Epidermal melanocyte (primary cell): ENCODE results near the gene MARCHF10.

Experiments used
- DNase-seq: peaks from one replicate; pipeline ENCODE4 v3.0.0; 2011; ENCODE audit warnings: low spot score; ENCODE audit not compliant: insufficient read length

The MARCHF10 gene

GRCh38 chr17:62822080-62822904, 14.2 kb upstream of the MARCHF10 start:
- DNase-seq, result no peak

GRCh38 chr17:62821189-62822079, 13.3 kb upstream of the MARCHF10 start:
- no peak for DNase-seq

GRCh38 chr17:62819511-62820221, 11.6 kb upstream of the MARCHF10 start:
- peak; percentile 67 for DNase-seq

- no peak for DNase-seq
Measured at GRCh38 chr17:62818526-62818925, 10.4 kb upstream of the MARCHF10 start.

- DNase-seq, result no peak
Measured at GRCh38 chr17:62816282-62816839, 8.2 kb upstream of the MARCHF10 start.

GRCh38 chr17:62809656-62810055, 1.5 kb upstream of the MARCHF10 start:
- DNase-seq, result no peak

GRCh38 chr17:62808576-62808970, 459 bp upstream of the MARCHF10 start:
- DNase-seq, result no peak

- DNase-seq, result no peak
Measured at GRCh38 chr17:62805234-62805633, 2.9 kb downstream of the MARCHF10 start.

GRCh38 chr17:62804822-62805221, 3.3 kb downstream of the MARCHF10 start:
- DNase-seq, result no peak

- DNase-seq, result no peak
Measured at GRCh38 chr17:62804025-62804424, 4.1 kb downstream of the MARCHF10 start.

- DNase-seq, result no peak
Measured at GRCh38 chr17:62802561-62803205, 5.4 kb downstream of the MARCHF10 start.

- DNase-seq, result no peak
Measured at GRCh38 chr17:62801553-62802114, 6.5 kb downstream of the MARCHF10 start.

- DNase-seq, result no peak
Measured at GRCh38 chr17:62800585-62800984, 7.5 kb downstream of the MARCHF10 start.

- DNase-seq, result no peak
Measured at GRCh38 chr17:62797959-62798358, 10.2 kb downstream of the MARCHF10 start.

- DNase-seq, result no peak
Measured at GRCh38 chr17:62796291-62796690, 11.8 kb downstream of the MARCHF10 start.

- DNase-seq, result no peak
Measured at GRCh38 chr17:62794666-62794971, 13.5 kb downstream of the MARCHF10 start.

GRCh38 chr17:62793919-62794665, 14.0 kb downstream of the MARCHF10 start:
- no peak for DNase-seq

- no peak for DNase-seq
Measured at GRCh38 chr17:62792447-62792800, 15.7 kb downstream of the MARCHF10 start.

- DNase-seq, result no peak
Measured at GRCh38 chr17:62791767-62792446, 16.2 kb downstream of the MARCHF10 start.
